ENCODE measurements around the gene ARHGAP42. TPM values are rescaled to one million over a fixed set of nuclear protein-coding genes. Genes with fewer than 3 reads are reported as not detected.

ARHGAP42 gene
- total and polyA plus RNA-seq, 2 of the 13 experiments (the other 11 are each of a cell fraction or from before 2014, with no cell fraction given) = 2.5 to 4.3 TPM

DNA sequence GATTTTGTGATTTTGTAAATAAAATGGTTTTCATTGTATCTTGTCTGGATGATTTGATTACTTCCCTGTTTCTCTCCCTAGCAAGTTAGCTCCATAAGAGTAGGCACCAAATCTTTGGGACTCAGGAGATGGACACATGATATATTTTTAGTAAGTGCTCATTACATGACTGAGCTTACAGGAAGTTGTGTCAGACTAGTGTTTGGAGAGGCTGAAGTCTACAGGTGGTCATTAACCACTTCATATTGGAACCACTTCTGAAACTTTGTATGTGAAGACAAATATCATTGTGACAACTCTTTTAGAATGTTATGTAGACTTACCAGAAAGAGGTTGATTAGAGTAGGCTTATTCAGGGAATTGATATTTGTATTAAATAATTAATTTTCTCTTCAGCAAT, 19.1 kb downstream of the ARHGAP42 start:
- Histone ChIP-seq H4K20me1 (ENCODE audit: insufficient read depth, low read length) (no peaks in the 10 kb centered on the region), H3K4me1 (ENCODE audit: insufficient read depth, low read length) (no peaks in the 10 kb centered on the region), H3K27ac (ENCODE audit: extremely low read length, insufficient read depth, low read length) (no peak overlapping the region), H3K4me2 (ENCODE audit: low read depth, low read length) (no peak overlapping the region), H3K79me2 (ENCODE audit: insufficient read depth, low read length) (no peaks in the 10 kb centered on the region), H3K4me3 (replicated peaks in 1 of 3; ENCODE audit: insufficient read depth in 1 of 3, low read depth in 2 of 3, low read length in 3 of 3) (no peak overlapping the region), H3K27me3 (ENCODE audit: control insufficient read depth in 1 of 2, insufficient read depth in 2 of 2, low read length in 2 of 2) (no peaks in the 10 kb centered on the region), H3K36me3 (replicated peaks in 1 of 2; ENCODE audit: control insufficient read depth in 1 of 2, insufficient read depth in 2 of 2, low read length in 2 of 2) (no peaks in the 10 kb centered on the region), H3K9ac (ENCODE audit: insufficient read depth, low read depth, low read length) (no peak overlapping the region), H3K9me3 (ENCODE audit: low read length) (no peaks in the 10 kb centered on the region), H2AFZ (ENCODE audit: low read length) (no peak overlapping the region)
- CTCF ChIA-PET (ENCODE audit: low intra/inter-chr PET ratio, low total read pairs) = no interaction called here
- intact Hi-C loops (cut with micrococcal nuclease; ENCODE audit: unreplicated experiment) (no loop called here), in situ Hi-C loops (cut with HindIII; ENCODE audit: extremely low pct_ligation_motif_present, low pct_unique_long_range_greater_than_20kb) (no loop called here)
- FAIRE-seq = no peak
- POLR2A ChIA-PET = interaction anchor here (0.7 kb wide), 1 partner anchor 13 kb away, joined by 3 read pairs; no protein-coding TSS in a partner anchor
- no peak for DNase-seq (ENCODE audit: low spot score)
- no TSS peak for BruUV-seq (replicated peaks)
- no peak for ATAC-seq
- TF ChIP-seq THRA (CRISPR knock-in tag; IDR thresholded peaks at IDR 0.05; ENCODE audit: borderline replicate concordance) (no peak), ARID5B (CRISPR knock-in tag; IDR thresholded peaks at IDR 0.05) (no peak)
- TF ChIP-seq, protein P1, sequence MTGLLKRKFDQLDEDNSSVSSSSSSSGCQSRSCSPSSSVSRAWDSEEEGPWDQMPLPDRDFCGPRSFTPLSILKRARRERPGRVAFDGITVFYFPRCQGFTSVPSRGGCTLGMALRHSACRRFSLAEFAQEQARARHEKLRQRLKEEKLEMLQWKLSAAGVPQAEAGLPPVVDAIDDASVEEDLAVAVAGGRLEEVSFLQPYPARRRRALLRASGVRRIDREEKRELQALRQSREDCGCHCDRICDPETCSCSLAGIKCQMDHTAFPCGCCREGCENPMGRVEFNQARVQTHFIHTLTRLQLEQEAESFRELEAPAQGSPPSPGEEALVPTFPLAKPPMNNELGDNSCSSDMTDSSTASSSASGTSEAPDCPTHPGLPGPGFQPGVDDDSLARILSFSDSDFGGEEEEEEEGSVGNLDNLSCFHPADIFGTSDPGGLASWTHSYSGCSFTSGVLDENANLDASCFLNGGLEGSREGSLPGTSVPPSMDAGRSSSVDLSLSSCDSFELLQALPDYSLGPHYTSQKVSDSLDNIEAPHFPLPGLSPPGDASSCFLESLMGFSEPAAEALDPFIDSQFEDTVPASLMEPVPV (CRISPR knock-in tag; IDR thresholded peaks at IDR 0.05) = no peak

Measured in HepG2 (cell line).